Hepatocyte (in vitro differentiated cells): ENCODE measurements around the gene SPAG16. TPM values are rescaled to one million over a fixed set of nuclear protein-coding genes. Genes with fewer than 3 reads are reported as not detected.

Experiments
- DNase-seq: peaks from one replicate; pipeline ENCODE4 v3.0.0-alpha.2; 2016; ENCODE audit warnings: low spot score
- H2AFZ ChIP-seq: fragments of 200-600 bp; sonication (generic); 2 replicates; pipeline ENCODE4 v1.6.0; 2016; ENCODE audit warnings: antibody characterized with exemption, mild to moderate bottlenecking
- H3K27ac ChIP-seq: fragments of 200-600 bp; sonication (generic); 2 replicates; pipeline ENCODE4 v1.5.1; 2016; ENCODE audit warnings: mild to moderate bottlenecking
- H3K27me3 ChIP-seq: fragments of 200-600 bp; sonication (generic); 2 replicates; pipeline ENCODE4 v1.6.1; 2016
- H3K36me3 ChIP-seq: fragments of 200-600 bp; sonication (generic); replicated peaks from 2 replicates; pipeline ENCODE4 v1.5.1; 2016; ENCODE audit warnings: low read depth; ENCODE audit not compliant: insufficient read depth
- H3K4me1 ChIP-seq: fragments of 200-600 bp; sonication (generic); 2 replicates; pipeline ENCODE4 v1.5.1; 2016; ENCODE audit warnings: mild to moderate bottlenecking, moderate library complexity; ENCODE audit not compliant: insufficient read depth
- H3K4me2 ChIP-seq: fragments of 200-600 bp; sonication (generic); 2 replicates; pipeline ENCODE4 v1.6.0; 2016
- H3K4me3 ChIP-seq: fragments of 200-600 bp; sonication (generic); 2 replicates; pipeline ENCODE4 v1.5.1; 2016; ENCODE audit warnings: mild to moderate bottlenecking
- H3K79me2 ChIP-seq: fragments of 200-600 bp; sonication (generic); 2 replicates; pipeline ENCODE4 v1.6.0; 2017; ENCODE audit warnings: mild to moderate bottlenecking
- H3K9me2 ChIP-seq: fragments of 200-600 bp; sonication (generic); replicated peaks from 2 replicates; pipeline ENCODE4 v1.6.0; 2017; ENCODE audit warnings: mild to moderate bottlenecking; ENCODE audit not compliant: insufficient read depth
- H3K9me3 ChIP-seq: fragments of 200-600 bp; sonication (generic); 2 replicates; pipeline ENCODE4 v1.5.1; 2016; ENCODE audit warnings: low read depth, mild to moderate bottlenecking
- H4K20me1 ChIP-seq: fragments of 200-600 bp; sonication (generic); 2 replicates; pipeline ENCODE4 v1.6.0; 2016; ENCODE audit warnings: mild to moderate bottlenecking; ENCODE audit not compliant: insufficient read depth, poor library complexity, severe bottlenecking
- CTCF ChIP-seq: fragments of 200-600 bp; sonication (generic); IDR thresholded peaks from 2 replicates; pipeline ENCODE4 v1.5.1; 2016; ENCODE audit warnings: antibody characterized with exemption, mild to moderate bottlenecking; ENCODE audit not compliant: poor library complexity
- EZH2 ChIP-seq: fragments of 200-600 bp; sonication (generic); IDR thresholded peaks from 2 replicates; pipeline ENCODE4 v1.6.1; 2016; ENCODE audit warnings: antibody characterized with exemption, mild to moderate bottlenecking, borderline replicate concordance
- EZH2phosphoT487 ChIP-seq: fragments of 200-600 bp; sonication (generic); IDR thresholded peaks from one replicate; pipeline ENCODE4 v1.6.1; 2018; ENCODE audit warnings: antibody characterized with exemption, mild to moderate bottlenecking, low read depth, moderate library complexity; ENCODE audit not compliant: unreplicated experiment, severe bottlenecking
- WGBS: methylation state at CpG from one replicate; pipeline ENCODE4 v1.1.6; 2016; ENCODE audit warnings: low lambda C conversion rate; ENCODE audit errors: missing lambda C conversion rate; 5-methylcytosine and 5-hydroxymethylcytosine counted together
- polyA plus RNA-seq: library from polyadenylated mRNA; unstranded; fragments of >200 nt; fragmentation: Nextera tagmentation; extraction: Ambion mirVana; gene quantifications from 2 replicates; pipeline ENCODE4 v1.2.1, GENCODE V29; 2016
- total RNA-seq: library from RNA; depleted of rRNA; stranded (reverse); fragments of >200 nt; gene quantifications from 2 replicates; pipeline ENCODE4 v1.2.3, GENCODE V29; 2014

SPAG16 gene
- total and polyA plus RNA-seq, 2 experiments from 2014 or later, result 52.1 to 56.9 TPM

- Histone ChIP-seq H3K9me3 (no peaks in the 10 kb centered on the region), H3K4me3 (no peak overlapping the region), H3K4me2 (no peak overlapping the region), H3K9me2 (no peaks in the 10 kb centered on the region), H3K27ac (no peak overlapping the region), H2AFZ (no peak overlapping the region), H4K20me1 (no peaks in the 10 kb centered on the region), H3K4me1 (no peaks in the 10 kb centered on the region), H3K36me3 (no peaks in the 10 kb centered on the region), H3K27me3 (no peaks in the 10 kb centered on the region), H3K79me2 (no peaks in the 10 kb centered on the region)
- no peak for TF ChIP-seq EZH2
- no peak for TF ChIP-seq EZH2phosphoT487
- no peak for TF ChIP-seq CTCF
- WGBS, result 55% methylated on average over 2 of the region's 2 CpGs
- no peak for DNase-seq
Observed at GRCh38 chr2:214217136-214217535, 932.9 kb downstream of the SPAG16 start.

GRCh38 chr2:214217599-214217998 is 933.3 kb downstream of the SPAG16 start:
- H3K79me2 ChIP-seq, result no peaks in the 10 kb centered on the region
- TF ChIP-seq EZH2phosphoT487 (no peak), EZH2 (no peak)
- no peaks in the 10 kb centered on the region for H3K27me3 ChIP-seq
- no peak overlapping the region for H2AFZ ChIP-seq
- no peaks in the 10 kb centered on the region for H4K20me1 ChIP-seq
- no peaks in the 10 kb centered on the region for H3K36me3 ChIP-seq
- H3K4me1 ChIP-seq, result no peaks in the 10 kb centered on the region
- no peaks in the 10 kb centered on the region for H3K9me2 ChIP-seq
- no peaks in the 10 kb centered on the region for H3K9me3 ChIP-seq
- H3K4me2 ChIP-seq, result no peak overlapping the region
- 83% methylated on average over 1 of the region's 1 CpG for WGBS
- H3K27ac ChIP-seq, result no peak overlapping the region
- H3K4me3 ChIP-seq, result no peak overlapping the region
- no peak for DNase-seq

GRCh38 chr2:214220251-214220650 is 936.0 kb downstream of the SPAG16 start:
- no peak overlapping the region for H3K4me3 ChIP-seq
- H3K36me3 ChIP-seq, result no peaks in the 10 kb centered on the region
- no peaks in the 10 kb centered on the region for H3K9me3 ChIP-seq
- H2AFZ ChIP-seq, result no peak overlapping the region
- DNase-seq, result no peak
- WGBS, result 42% methylated on average over 3 of the region's 3 CpGs
- H3K4me2 ChIP-seq, result no peak overlapping the region
- H3K79me2 ChIP-seq, result no peaks in the 10 kb centered on the region
- no peak overlapping the region for H3K27ac ChIP-seq
- no peaks in the 10 kb centered on the region for H4K20me1 ChIP-seq
- H3K27me3 ChIP-seq, result no peaks in the 10 kb centered on the region
- no peaks in the 10 kb centered on the region for H3K4me1 ChIP-seq
- TF ChIP-seq EZH2, result no peak
- no peak for TF ChIP-seq EZH2phosphoT487
- no peak for TF ChIP-seq CTCF
- H3K9me2 ChIP-seq, result no peaks in the 10 kb centered on the region

- H3K4me3 ChIP-seq, result no peak overlapping the region
- H3K27ac ChIP-seq, result no peak overlapping the region
- H3K79me2 ChIP-seq, result no peaks in the 10 kb centered on the region
- H2AFZ ChIP-seq, result no peak overlapping the region
- H3K27me3 ChIP-seq, result no peaks in the 10 kb centered on the region
- no peaks in the 10 kb centered on the region for H3K9me2 ChIP-seq
- TF ChIP-seq EZH2 (no peak), CTCF (no peak)
- 78% methylated on average over 2 of the region's 2 CpGs for WGBS
- no peaks in the 10 kb centered on the region for H4K20me1 ChIP-seq
- no peaks in the 10 kb centered on the region for H3K4me1 ChIP-seq
- no peaks in the 10 kb centered on the region for H3K36me3 ChIP-seq
- H3K4me2 ChIP-seq, result no peak overlapping the region
- DNase-seq, result no peak
- no peaks in the 10 kb centered on the region for H3K9me3 ChIP-seq
Observed at GRCh38 chr2:214226061-214226460, 941.8 kb downstream of the SPAG16 start.
